Loucy (cell line): ENCODE results near the gene PLXNB2.

Experiments
- H2AFZ ChIP-seq: fragments of 200-600 bp; sonication (generic); 2 replicates; pipeline ENCODE4 v1.6.0; 2016; ENCODE audit warnings: antibody characterized with exemption, mild to moderate bottlenecking, low read length, moderate library complexity
- H3F3A ChIP-seq: fragments of 200-600 bp; 2 replicates; pipeline ENCODE4 v1.6.0; 2016; ENCODE audit warnings: antibody characterized with exemption, low read depth, mild to moderate bottlenecking
- H3K27me3 ChIP-seq: fragments of 200-600 bp; sonication (generic); 2 replicates; pipeline ENCODE4 v1.6.1; 2014; ENCODE audit warnings: low read length, mild to moderate bottlenecking; ENCODE audit not compliant: insufficient read depth, poor library complexity, severe bottlenecking
- H3K36me3 ChIP-seq: fragments of 200-600 bp; sonication (generic); 2 replicates; pipeline ENCODE4 v1.6.1; 2016; ENCODE audit warnings: low read length; ENCODE audit not compliant: insufficient read depth
- H3K4me1 ChIP-seq: fragments of 200-600 bp; sonication (generic); 2 replicates; pipeline ENCODE4 v1.5.1; 2014; ENCODE audit warnings: low read length, mild to moderate bottlenecking; ENCODE audit not compliant: insufficient read depth, poor library complexity, severe bottlenecking
- H3K4me2 ChIP-seq: fragments of 200-600 bp; sonication (generic); 2 replicates; pipeline ENCODE4 v1.6.0; 2014; ENCODE audit warnings: antibody characterized with exemption, low read length, low read depth, mild to moderate bottlenecking; ENCODE audit not compliant: poor library complexity, severe bottlenecking
- H3K4me3 ChIP-seq: fragments of 200-600 bp; sonication (generic); 2 replicates; pipeline ENCODE4 v1.5.1; 2014; ENCODE audit warnings: low read length, mild to moderate bottlenecking, mixed read lengths; ENCODE audit not compliant: poor library complexity, severe bottlenecking
- H3K79me2 ChIP-seq: fragments of 200-600 bp; sonication (generic); 2 replicates; pipeline ENCODE4 v1.6.1; 2014; ENCODE audit warnings: low read length; ENCODE audit not compliant: insufficient read depth
- H3K9ac ChIP-seq: fragments of 200-600 bp; sonication (generic); 2 replicates; pipeline ENCODE4 v1.6.0; 2014; ENCODE audit warnings: mild to moderate bottlenecking, low read depth, low read length, moderate library complexity; ENCODE audit not compliant: poor library complexity, severe bottlenecking
- H3K9me2 ChIP-seq: fragments of 200-600 bp; sonication (generic); replicated peaks from 2 replicates; pipeline ENCODE4 v1.6.1; 2016; ENCODE audit warnings: low read depth, low read length, mixed read lengths
- H3K9me3 ChIP-seq: fragments of 200-600 bp; sonication (generic); 2 replicates; pipeline ENCODE4 v1.6.1; 2014; ENCODE audit warnings: mild to moderate bottlenecking, antibody characterized with exemption, low read length, low read depth; ENCODE audit not compliant: insufficient read depth
- H4K20me1 ChIP-seq: fragments of 200-600 bp; sonication (generic); 2 replicates; pipeline ENCODE4 v1.6.0; 2014; ENCODE audit warnings: antibody characterized with exemption, low read length, mild to moderate bottlenecking; ENCODE audit not compliant: insufficient read depth, poor library complexity, severe bottlenecking
- EZH2phosphoT487 ChIP-seq: fragments of 200-600 bp; IDR thresholded peaks from 2 replicates; pipeline ENCODE4 v1.6.1; 2018; ENCODE audit warnings: antibody characterized with exemption, mild to moderate bottlenecking, moderate library complexity, borderline replicate concordance
- TF ChIP-seq, protein P1 (sequence below): fragments of 200-600 bp; sonication (generic); conservative IDR thresholded peaks from 2 replicates; pipeline ENCODE4 v1.5.1; 2014; ENCODE audit warnings: mild to moderate bottlenecking, antibody characterized with exemption, low read length

Gene PLXNB2

DNA sequence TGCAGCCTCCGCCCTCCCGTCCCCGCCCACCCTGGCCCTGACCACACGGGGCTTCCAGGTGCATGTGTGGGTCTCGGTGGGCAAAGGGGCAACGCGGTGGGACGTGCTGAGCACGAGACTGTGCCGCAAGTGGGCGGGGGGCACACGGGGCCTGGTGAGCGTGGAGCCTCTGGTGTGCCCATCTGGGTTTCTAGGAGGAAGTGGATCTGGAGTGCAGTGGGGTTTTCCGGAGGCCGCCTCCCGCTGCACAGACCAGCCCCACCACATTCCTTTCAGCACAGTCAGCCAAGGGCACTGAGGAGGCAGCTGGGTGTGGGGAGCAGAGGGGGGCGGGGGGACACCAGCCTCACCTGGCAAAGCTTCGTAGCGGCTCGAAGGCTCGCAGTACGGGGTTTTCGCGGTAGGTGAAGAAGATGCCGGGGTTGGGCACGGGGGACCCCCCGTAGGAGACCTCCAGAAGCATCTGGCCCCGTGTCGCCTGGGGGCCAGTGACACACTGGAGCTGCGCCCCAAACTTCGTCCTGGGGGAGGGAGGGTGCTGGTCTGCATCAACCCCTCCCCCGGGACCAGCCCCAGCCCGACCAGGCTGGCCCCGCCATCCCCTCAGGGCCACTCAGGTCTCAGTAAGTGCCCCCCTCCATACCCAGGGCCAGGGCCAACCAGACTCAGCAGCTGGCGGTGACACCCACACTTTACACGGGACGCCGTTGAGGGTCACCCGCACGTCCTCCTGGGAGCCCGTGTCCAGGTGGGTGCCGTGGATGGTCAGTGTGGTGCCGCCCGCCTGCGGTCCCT lies 24.9 kb downstream of the PLXNB2 start:
- Histone ChIP-seq H3K4me2 (no peak overlapping the region), H3K9me3 (no peaks in the 10 kb centered on the region), H3K4me1 (no peaks in the 10 kb centered on the region), H4K20me1 (no peaks in the 10 kb centered on the region), H2AFZ (no peak overlapping the region), H3K36me3 (no peaks in the 10 kb centered on the region; the same call in 1 of the 2 replicates), H3K27me3 (no peaks in the 10 kb centered on the region), H3K9ac (no peak overlapping the region), H3K9me2 (no peaks in the 10 kb centered on the region), H3F3A (no peaks in the 10 kb centered on the region), H3K79me2 (no peaks in the 10 kb centered on the region), H3K4me3 (no peak overlapping the region)
- TF ChIP-seq, protein P1, sequence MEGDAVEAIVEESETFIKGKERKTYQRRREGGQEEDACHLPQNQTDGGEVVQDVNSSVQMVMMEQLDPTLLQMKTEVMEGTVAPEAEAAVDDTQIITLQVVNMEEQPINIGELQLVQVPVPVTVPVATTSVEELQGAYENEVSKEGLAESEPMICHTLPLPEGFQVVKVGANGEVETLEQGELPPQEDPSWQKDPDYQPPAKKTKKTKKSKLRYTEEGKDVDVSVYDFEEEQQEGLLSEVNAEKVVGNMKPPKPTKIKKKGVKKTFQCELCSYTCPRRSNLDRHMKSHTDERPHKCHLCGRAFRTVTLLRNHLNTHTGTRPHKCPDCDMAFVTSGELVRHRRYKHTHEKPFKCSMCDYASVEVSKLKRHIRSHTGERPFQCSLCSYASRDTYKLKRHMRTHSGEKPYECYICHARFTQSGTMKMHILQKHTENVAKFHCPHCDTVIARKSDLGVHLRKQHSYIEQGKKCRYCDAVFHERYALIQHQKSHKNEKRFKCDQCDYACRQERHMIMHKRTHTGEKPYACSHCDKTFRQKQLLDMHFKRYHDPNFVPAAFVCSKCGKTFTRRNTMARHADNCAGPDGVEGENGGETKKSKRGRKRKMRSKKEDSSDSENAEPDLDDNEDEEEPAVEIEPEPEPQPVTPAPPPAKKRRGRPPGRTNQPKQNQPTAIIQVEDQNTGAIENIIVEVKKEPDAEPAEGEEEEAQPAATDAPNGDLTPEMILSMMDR = no peak
- TF ChIP-seq EZH2phosphoT487 = no peak

DNA sequence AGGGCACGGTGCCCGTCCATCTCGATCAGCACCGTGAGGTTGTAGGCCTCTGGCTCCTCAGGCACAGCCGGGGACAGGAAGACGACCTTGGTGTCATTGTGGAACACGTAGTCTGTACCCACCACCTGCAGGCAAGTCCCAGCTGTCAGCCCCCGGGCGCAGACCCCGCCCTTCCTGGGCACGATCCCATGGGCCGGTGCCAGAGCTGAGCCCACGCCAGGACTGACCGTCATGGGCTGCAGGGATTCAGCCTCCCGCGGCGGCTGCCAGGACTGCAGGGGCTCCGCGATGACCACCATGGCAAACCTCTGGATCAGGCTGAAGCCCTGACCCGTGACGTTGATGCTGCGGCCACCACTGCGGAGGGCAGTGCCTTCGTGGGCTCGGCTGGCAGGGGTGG lies 25.5 kb downstream of the PLXNB2 start:
- no peak overlapping the region for H2AFZ ChIP-seq
- no peak overlapping the region for H3K4me3 ChIP-seq
- H3K36me3 ChIP-seq = no peaks in the 10 kb centered on the region; the same call in 1 of the 2 replicates
- H3K9me3 ChIP-seq = no peaks in the 10 kb centered on the region
- H3F3A ChIP-seq = no peaks in the 10 kb centered on the region
- H4K20me1 ChIP-seq = no peaks in the 10 kb centered on the region
- H3K27me3 ChIP-seq = no peaks in the 10 kb centered on the region
- H3K4me1 ChIP-seq = no peaks in the 10 kb centered on the region
- H3K9ac ChIP-seq = no peak overlapping the region
- no peaks in the 10 kb centered on the region for H3K79me2 ChIP-seq
- H3K4me2 ChIP-seq = no peak overlapping the region
- H3K9me2 ChIP-seq = no peaks in the 10 kb centered on the region
- no peak for TF ChIP-seq EZH2phosphoT487
- TF ChIP-seq, protein P1 = no peak

DNA sequence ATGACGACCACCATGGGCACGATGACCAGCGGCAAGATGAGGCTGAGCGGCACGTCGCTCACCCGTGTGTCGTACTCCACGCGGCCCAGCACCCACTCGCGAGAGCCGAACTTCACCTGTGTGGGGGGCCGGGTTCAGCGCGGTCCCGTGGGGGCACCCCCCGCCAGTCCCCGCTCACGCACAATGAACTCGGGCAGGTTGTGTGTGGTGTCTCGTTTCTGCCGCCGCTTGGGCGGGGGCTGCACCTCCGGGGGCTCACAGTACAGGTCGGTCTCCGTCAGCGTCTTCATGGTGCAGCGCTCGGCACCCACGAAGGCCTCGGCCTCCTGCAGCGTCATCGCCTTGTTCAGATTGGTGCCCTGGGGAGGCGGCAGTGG lies 26.1 kb downstream of the PLXNB2 start:
- Histone ChIP-seq H4K20me1 (no peaks in the 10 kb centered on the region), H3K27me3 (no peaks in the 10 kb centered on the region), H3K36me3 (no peaks in the 10 kb centered on the region; the same call in 1 of the 2 replicates), H2AFZ (no peak overlapping the region), H3K4me1 (no peaks in the 10 kb centered on the region), H3K9me2 (no peaks in the 10 kb centered on the region), H3F3A (no peaks in the 10 kb centered on the region), H3K4me2 (no peak overlapping the region), H3K4me3 (no peak overlapping the region), H3K9ac (no peak overlapping the region), H3K9me3 (no peaks in the 10 kb centered on the region), H3K79me2 (no peaks in the 10 kb centered on the region)
- TF ChIP-seq EZH2phosphoT487 = no peak
- TF ChIP-seq, protein P1 = no peak
